HepG2 (cell line): Measurements from ENCODE around the gene GGT7. TPM values are rescaled to one million over a fixed set of nuclear protein-coding genes. Genes with fewer than 3 reads are reported as not detected.
A peak's percentile ranks its signal among the peaks of the same experiment; 100 is the strongest.

Source experiments
- CENPX ChIP-seq: sonication (generic); formaldehyde crosslinking; IDR thresholded peaks from 2 replicates; pipeline ENCODE4 v1.9.0; 2021; ENCODE audit warnings: mild to moderate bottlenecking, missing genetic modification reagents, moderate library complexity
- FOXJ3 ChIP-seq: sonication (generic); formaldehyde crosslinking; IDR thresholded peaks from 2 replicates; pipeline ENCODE4 v1.4.0; 2020; ENCODE audit warnings: missing genetic modification reagents, mild to moderate bottlenecking, borderline replicate concordance
- FOXO1 ChIP-seq: sonication (generic); formaldehyde crosslinking; IDR thresholded peaks from 2 replicates; pipeline ENCODE4 v1.4.0; 2020; ENCODE audit warnings: missing genetic modification reagents
- HNRNPLL ChIP-seq: fragments of 200-400 bp; formaldehyde crosslinking; IDR thresholded peaks from 2 replicates; pipeline ENCODE4 v1.6.1; 2017; ENCODE audit warnings: mild to moderate bottlenecking, low read depth, low read length; ENCODE audit not compliant: poor library complexity, severe bottlenecking
- IKZF1 ChIP-seq: fragments of 450-650 bp; IDR thresholded peaks from 2 replicates; pipeline ENCODE4 v1.7.1; 2016
- KDM5B ChIP-seq: sonication (generic); formaldehyde crosslinking; IDR thresholded peaks from 2 replicates; pipeline ENCODE4 v1.4.0; 2020; ENCODE audit warnings: missing genetic modification reagents, mild to moderate bottlenecking, borderline replicate concordance
- MED13 ChIP-seq: sonication (generic); formaldehyde crosslinking; IDR thresholded peaks from 2 replicates; pipeline ENCODE4 v1.5.0; 2020; ENCODE audit warnings: missing genetic modification reagents
- NFKBIZ ChIP-seq: IDR thresholded peaks from 2 replicates; pipeline ENCODE4 v1.6.1; 2018; ENCODE audit warnings: missing genetic modification reagents, missing compliant biosample characterization
- RARA ChIP-seq: IDR thresholded peaks from 2 replicates; pipeline ENCODE4 v1.6.1; 2016; ENCODE audit warnings: missing genetic modification reagents, missing compliant biosample characterization
- SALL2 ChIP-seq: sonication (generic); formaldehyde crosslinking; IDR thresholded peaks from 2 replicates; pipeline ENCODE4 v1.8.1; 2023; ENCODE audit warnings: mild to moderate bottlenecking, missing genetic modification reagents, inconsistent platforms
- SAP130 ChIP-seq: IDR thresholded peaks from 2 replicates; pipeline ENCODE4 v1.6.1; 2016; ENCODE audit warnings: low read depth
- SSRP1 ChIP-seq: IDR thresholded peaks from 2 replicates; pipeline ENCODE4 v1.6.1; 2016; ENCODE audit warnings: control low read depth
- TP53 ChIP-seq: sonication (generic); formaldehyde crosslinking; conservative IDR thresholded peaks from 2 replicates; pipeline ENCODE4 v1.4.0; 2020; ENCODE audit warnings: missing genetic modification reagents
- ZMYM4 ChIP-seq: sonication (generic); formaldehyde crosslinking; IDR thresholded peaks from 2 replicates; pipeline ENCODE4 v1.8.1; 2023; ENCODE audit warnings: mild to moderate bottlenecking, missing genetic modification reagents
- ZNF136 ChIP-seq: sonication (generic); formaldehyde crosslinking; IDR thresholded peaks from 2 replicates; pipeline ENCODE4 v1.8.1; 2022; ENCODE audit warnings: low read depth, mild to moderate bottlenecking, moderate library complexity, missing genetic modification reagents
- ZNF232 ChIP-seq: sonication (generic); formaldehyde crosslinking; IDR thresholded peaks from 2 replicates; pipeline ENCODE4 v1.4.0; 2020; ENCODE audit warnings: missing genetic modification reagents, borderline replicate concordance
- ZNF720 ChIP-seq: sonication (generic); formaldehyde crosslinking; IDR thresholded peaks from 2 replicates; pipeline ENCODE4 v1.4.0; 2020; ENCODE audit warnings: missing genetic modification reagents
- ZNF766 ChIP-seq: sonication (generic); formaldehyde crosslinking; IDR thresholded peaks from 2 replicates; pipeline ENCODE4 v1.5.0; 2020; ENCODE audit warnings: missing genetic modification reagents, borderline replicate concordance
- ZNF777 ChIP-seq: sonication (generic); formaldehyde crosslinking; IDR thresholded peaks from 2 replicates; pipeline ENCODE4 v1.4.0; 2020; ENCODE audit warnings: missing genetic modification reagents
- polyA plus RNA-seq, 8 experiments: library from polyadenylated mRNA; depleted of rRNA in 3 of 8; stranded (reverse) in 7 of 8; unstranded in 1 of 8; fragments of >200 nt; fragmentation: Illumina TruSeq in 4 of 8; extraction: Trizol in 4 of 8; gene quantifications; 2 replicates each; pipeline versions ENCODE4 v1.2.1 to v1.2.3, GENCODE V29; 2011 to 2016; ENCODE audit warnings: low read depth in 4 of 8, missing spikeins in 1 of 8, mixed read lengths in 1 of 8; ENCODE audit not compliant: insufficient read depth in 1 of 8
- total RNA-seq, 5 experiments: library from RNA; depleted of rRNA; stranded (reverse); fragments of >200 nt; fragmentation: Illumina TruSeq; extraction: Trizol; gene quantifications; 2 replicates each; pipeline ENCODE4 v1.2.3, GENCODE V29; 2016; ENCODE audit warnings: low read depth in 1 of 5
- TF ChIP-seq, protein P1 (sequence below): fragments of 450-650 bp; IDR thresholded peaks from 2 replicates; pipeline ENCODE4 v1.6.1; 2017; ENCODE audit warnings: mild to moderate bottlenecking
- TF ChIP-seq, protein P2 (sequence below): sonication (generic); formaldehyde crosslinking; IDR thresholded peaks from 2 replicates; pipeline ENCODE4 v1.8.1; 2023; ENCODE audit warnings: mild to moderate bottlenecking, moderate library complexity, missing genetic modification reagents
- TF ChIP-seq, protein P3 (sequence below): sonication (generic); formaldehyde crosslinking; conservative IDR thresholded peaks from 2 replicates; pipeline ENCODE4 v1.4.0; 2020; ENCODE audit warnings: missing genetic modification reagents
- TF ChIP-seq, protein P4 (sequence below): IDR thresholded peaks from 2 replicates; pipeline ENCODE4 v1.6.1; 2016; ENCODE audit warnings: mild to moderate bottlenecking, missing biosample characterization, missing genetic modification reagents
- TF ChIP-seq, protein P5 (sequence below): sonication (generic); formaldehyde crosslinking; IDR thresholded peaks from 2 replicates; pipeline ENCODE4 v1.4.0; 2020; ENCODE audit warnings: mild to moderate bottlenecking, missing genetic modification reagents

GGT7 gene
- total and polyA plus RNA-seq, 2 of the 13 experiments (the other 11 are each of a cell fraction or from before 2014, with no cell fraction given) = 6.6 to 23.0 TPM

DNA sequence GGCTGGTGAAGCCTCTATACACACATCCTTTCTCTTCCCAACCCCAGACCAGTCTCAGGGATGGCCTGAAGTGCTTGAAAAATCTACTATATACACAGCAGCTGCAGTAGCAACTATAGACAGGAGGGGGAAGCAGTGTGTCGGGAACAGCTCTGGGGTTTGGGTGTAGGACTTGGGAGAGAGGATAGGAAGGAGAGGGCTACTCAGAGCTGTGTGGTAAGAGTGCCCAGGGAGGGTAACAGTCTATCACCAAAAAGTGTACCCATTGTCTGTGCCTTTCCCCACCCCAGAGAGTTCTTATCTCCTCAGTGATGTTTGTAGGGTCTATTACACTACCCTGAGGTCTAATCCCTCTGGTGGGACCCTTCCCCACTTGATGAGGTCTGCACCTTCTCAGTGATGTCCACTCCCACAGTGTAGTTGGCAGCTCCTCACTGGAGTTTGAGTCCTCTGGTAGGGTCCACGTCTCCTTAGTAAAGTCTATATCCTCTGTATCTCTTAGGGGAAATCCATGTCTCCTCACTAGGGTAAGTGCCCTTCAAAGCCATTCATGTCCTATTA is 1.5 kb upstream of the GGT7 start (continued):
- TF ChIP-seq ZNF136 (CRISPR knock-in tag) = 0 out of 2 replicates have a peak, but pooled peaks have one; percentile 66
- no peak for TF ChIP-seq ZNF720 (CRISPR knock-in tag)
- TF ChIP-seq, protein P1, sequence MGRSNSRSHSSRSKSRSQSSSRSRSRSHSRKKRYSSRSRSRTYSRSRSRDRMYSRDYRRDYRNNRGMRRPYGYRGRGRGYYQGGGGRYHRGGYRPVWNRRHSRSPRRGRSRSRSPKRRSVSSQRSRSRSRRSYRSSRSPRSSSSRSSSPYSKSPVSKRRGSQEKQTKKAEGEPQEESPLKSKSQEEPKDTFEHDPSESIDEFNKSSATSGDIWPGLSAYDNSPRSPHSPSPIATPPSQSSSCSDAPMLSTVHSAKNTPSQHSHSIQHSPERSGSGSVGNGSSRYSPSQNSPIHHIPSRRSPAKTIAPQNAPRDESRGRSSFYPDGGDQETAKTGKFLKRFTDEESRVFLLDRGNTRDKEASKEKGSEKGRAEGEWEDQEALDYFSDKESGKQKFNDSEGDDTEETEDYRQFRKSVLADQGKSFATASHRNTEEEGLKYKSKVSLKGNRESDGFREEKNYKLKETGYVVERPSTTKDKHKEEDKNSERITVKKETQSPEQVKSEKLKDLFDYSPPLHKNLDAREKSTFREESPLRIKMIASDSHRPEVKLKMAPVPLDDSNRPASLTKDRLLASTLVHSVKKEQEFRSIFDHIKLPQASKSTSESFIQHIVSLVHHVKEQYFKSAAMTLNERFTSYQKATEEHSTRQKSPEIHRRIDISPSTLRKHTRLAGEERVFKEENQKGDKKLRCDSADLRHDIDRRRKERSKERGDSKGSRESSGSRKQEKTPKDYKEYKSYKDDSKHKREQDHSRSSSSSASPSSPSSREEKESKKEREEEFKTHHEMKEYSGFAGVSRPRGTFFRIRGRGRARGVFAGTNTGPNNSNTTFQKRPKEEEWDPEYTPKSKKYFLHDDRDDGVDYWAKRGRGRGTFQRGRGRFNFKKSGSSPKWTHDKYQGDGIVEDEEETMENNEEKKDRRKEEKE = no peak
- no peak for TF ChIP-seq FOXJ3
- TF ChIP-seq, protein P2, sequence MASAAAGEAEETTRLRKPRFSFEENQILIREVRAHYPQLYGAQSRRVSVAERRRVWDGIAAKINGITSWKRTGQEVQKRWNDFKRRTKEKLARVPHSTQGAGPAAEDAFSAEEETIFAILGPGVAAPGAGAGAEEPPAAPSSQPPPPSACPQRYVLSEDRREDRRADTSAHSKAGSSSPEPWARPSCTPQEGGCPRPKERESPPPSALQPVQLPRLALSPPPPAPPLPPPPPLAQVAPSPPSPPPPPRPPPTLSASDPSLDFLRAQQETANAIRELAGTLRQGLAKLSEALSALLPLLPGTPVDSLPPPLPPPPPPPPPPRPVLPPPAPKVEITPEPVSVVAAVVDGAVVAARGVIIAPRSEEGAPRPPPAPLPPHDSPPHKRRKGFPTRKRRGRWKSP = no peak; the same call in none of the 2 replicates
- TF ChIP-seq, protein P3, sequence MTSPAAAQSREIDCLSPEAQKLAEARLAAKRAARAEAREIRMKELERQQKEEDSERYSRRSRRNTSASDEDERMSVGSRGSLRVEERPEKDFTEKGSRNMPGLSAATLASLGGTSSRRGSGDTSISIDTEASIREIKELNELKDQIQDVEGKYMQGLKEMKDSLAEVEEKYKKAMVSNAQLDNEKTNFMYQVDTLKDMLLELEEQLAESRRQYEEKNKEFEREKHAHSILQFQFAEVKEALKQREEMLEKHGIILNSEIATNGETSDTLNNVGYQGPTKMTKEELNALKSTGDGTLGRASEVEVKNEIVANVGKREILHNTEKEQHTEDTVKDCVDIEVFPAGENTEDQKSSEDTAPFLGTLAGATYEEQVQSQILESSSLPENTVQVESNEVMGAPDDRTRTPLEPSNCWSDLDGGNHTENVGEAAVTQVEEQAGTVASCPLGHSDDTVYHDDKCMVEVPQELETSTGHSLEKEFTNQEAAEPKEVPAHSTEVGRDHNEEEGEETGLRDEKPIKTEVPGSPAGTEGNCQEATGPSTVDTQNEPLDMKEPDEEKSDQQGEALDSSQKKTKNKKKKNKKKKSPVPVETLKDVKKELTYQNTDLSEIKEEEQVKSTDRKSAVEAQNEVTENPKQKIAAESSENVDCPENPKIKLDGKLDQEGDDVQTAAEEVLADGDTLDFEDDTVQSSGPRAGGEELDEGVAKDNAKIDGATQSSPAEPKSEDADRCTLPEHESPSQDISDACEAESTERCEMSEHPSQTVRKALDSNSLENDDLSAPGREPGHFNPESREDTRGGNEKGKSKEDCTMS (CRISPR knock-in tag) = no peak
- TF ChIP-seq SAP130 (CRISPR knock-in tag) = peak; percentile 77
- TF ChIP-seq SALL2 (CRISPR knock-in tag) = no peak
- TF ChIP-seq IKZF1 = no peak
- no peak for TF ChIP-seq TP53 (CRISPR knock-in tag)
- 0 out of 2 replicates have a peak, but pooled peaks have one; percentile 32 for TF ChIP-seq SSRP1 (CRISPR knock-in tag)
- no peak; the same call in 1 of the 2 replicates for TF ChIP-seq ZMYM4
- peak; percentile 24; the same call in 1 of the 2 replicates for TF ChIP-seq FOXO1 (CRISPR knock-in tag)
- no peak for TF ChIP-seq KDM5B (CRISPR knock-in tag)
- TF ChIP-seq, protein P4, sequence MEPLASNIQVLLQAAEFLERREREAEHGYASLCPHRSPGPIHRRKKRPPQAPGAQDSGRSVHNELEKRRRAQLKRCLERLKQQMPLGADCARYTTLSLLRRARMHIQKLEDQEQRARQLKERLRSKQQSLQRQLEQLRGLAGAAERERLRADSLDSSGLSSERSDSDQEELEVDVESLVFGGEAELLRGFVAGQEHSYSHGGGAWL (CRISPR knock-in tag) = no peak; the same call in 1 of the 2 replicates
- TF ChIP-seq NFKBIZ (CRISPR knock-in tag) = peak; percentile 48; the same call in 1 of the 2 replicates
- TF ChIP-seq ZNF232 (CRISPR knock-in tag) = no peak
- TF ChIP-seq HNRNPLL = no peak
- no peak for TF ChIP-seq RARA
- TF ChIP-seq, protein P5, sequence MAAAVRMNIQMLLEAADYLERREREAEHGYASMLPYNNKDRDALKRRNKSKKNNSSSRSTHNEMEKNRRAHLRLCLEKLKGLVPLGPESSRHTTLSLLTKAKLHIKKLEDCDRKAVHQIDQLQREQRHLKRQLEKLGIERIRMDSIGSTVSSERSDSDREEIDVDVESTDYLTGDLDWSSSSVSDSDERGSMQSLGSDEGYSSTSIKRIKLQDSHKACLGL (CRISPR knock-in tag) = no peak
- no peak for TF ChIP-seq ZNF766 (CRISPR knock-in tag)
- no peak for TF ChIP-seq CENPX (CRISPR knock-in tag)
- no peak for TF ChIP-seq MED13
- TF ChIP-seq ZNF777 (CRISPR knock-in tag) = no peak
